Smooth muscle cell (in vitro differentiated cells): Measurements from ENCODE around the gene JMJD1C. TPM values are rescaled to one million over a fixed set of nuclear protein-coding genes. Genes with fewer than 3 reads are reported as not detected.

Source experiments
- DNase-seq: peaks from one replicate; lab custom pipeline; 2025; ENCODE audit not compliant: unreplicated experiment; lab: John Stamatoyannopoulos, UW
- H2AFZ ChIP-seq: fragments of 200-600 bp; sonication (generic); 2 replicates; pipeline ENCODE4 v1.6.0; 2016; ENCODE audit warnings: antibody characterized with exemption, low read depth, mild to moderate bottlenecking
- H3F3A ChIP-seq: fragments of 200-600 bp; sonication (generic); 2 replicates; pipeline ENCODE4 v1.6.0; 2017; ENCODE audit warnings: antibody characterized with exemption, low read depth
- H3K27ac ChIP-seq: fragments of 200-600 bp; sonication (generic); 2 replicates; pipeline ENCODE4 v1.5.1; 2016; ENCODE audit warnings: low read depth, mild to moderate bottlenecking
- H3K27me3 ChIP-seq: fragments of 200-600 bp; sonication (generic); 2 replicates; pipeline ENCODE4 v1.6.1; 2016; ENCODE audit warnings: low read depth, mild to moderate bottlenecking
- H3K36me3 ChIP-seq: fragments of 200-600 bp; sonication (generic); 2 replicates; pipeline ENCODE4 v1.5.1; 2016; ENCODE audit warnings: low read depth
- H3K4me1 ChIP-seq: fragments of 200-600 bp; sonication (generic); 2 replicates; pipeline ENCODE4 v1.5.1; 2016; ENCODE audit warnings: low read depth
- H3K4me2 ChIP-seq: fragments of 200-600 bp; sonication (generic); 2 replicates; pipeline ENCODE4 v1.6.0; 2016; ENCODE audit warnings: mild to moderate bottlenecking
- H3K4me3 ChIP-seq: fragments of 200-600 bp; sonication (generic); 2 replicates; pipeline ENCODE4 v1.5.1; 2016; ENCODE audit warnings: mild to moderate bottlenecking
- H3K79me2 ChIP-seq: fragments of 200-600 bp; sonication (generic); 2 replicates; pipeline ENCODE4 v1.6.0; 2016; ENCODE audit warnings: low read depth, mild to moderate bottlenecking
- H3K9ac ChIP-seq: fragments of 200-600 bp; sonication (generic); 2 replicates; pipeline ENCODE4 v1.6.0; 2016; ENCODE audit warnings: low read depth
- H3K9me3 ChIP-seq: fragments of 200-600 bp; sonication (generic); replicated peaks from 2 replicates; pipeline ENCODE4 v1.5.1; 2016; ENCODE audit warnings: low read depth
- H4K20me1 ChIP-seq: fragments of 200-600 bp; sonication (generic); 2 replicates; pipeline ENCODE4 v1.6.0; 2016; ENCODE audit warnings: low read depth
- CTCF ChIP-seq: fragments of 200-600 bp; sonication (generic); IDR thresholded peaks from 2 replicates; pipeline ENCODE4 v1.5.1; 2017; ENCODE audit warnings: borderline replicate concordance, mild to moderate bottlenecking, antibody characterized with exemption; ENCODE audit not compliant: insufficient read depth, poor library complexity, severe bottlenecking
- WGBS: methylation state at CpG from one replicate; pipeline ENCODE4 v1.1.7; 2016; ENCODE audit warnings: low lambda C conversion rate; 5-methylcytosine and 5-hydroxymethylcytosine counted together
- polyA plus RNA-seq: library from polyadenylated mRNA; unstranded; fragments of >200 nt; fragmentation: Nextera tagmentation; extraction: Ambion mirVana; gene quantifications from 2 replicates; pipeline ENCODE4 v1.2.1, GENCODE V29; 2016
- total RNA-seq: library from RNA; depleted of rRNA; stranded (reverse); fragments of >200 nt; gene quantifications from 2 replicates; pipeline ENCODE4 v1.2.3, GENCODE V29; 2014

JMJD1C gene
- total and polyA plus RNA-seq, 2 experiments from 2014 or later, result 28.5 to 132 TPM

GRCh38 chr10:63266391-63267316, 199.1 kb downstream of the JMJD1C start:
- DNase-seq, result no peak
- Histone ChIP-seq H3K79me2 (peaks cover 83% of the 10 kb centered on the region), H3F3A (peaks cover 39% of the 10 kb centered on the region), H3K36me3 (no peaks in the 10 kb centered on the region), H2AFZ (no peak overlapping the region), H4K20me1 (peaks cover 61% of the 10 kb centered on the region), H3K9ac (peak overlapping the region; percentile 100), H3K27ac (peak overlapping the region; percentile 100), H3K4me2 (peak overlapping the region; percentile 94), H3K9me3 (no peaks in the 10 kb centered on the region), H3K4me3 (peak overlapping the region; percentile 96), H3K27me3 (no peaks in the 10 kb centered on the region), H3K4me1 (peaks cover 35% of the 10 kb centered on the region)
- no peak for TF ChIP-seq CTCF
- WGBS, result 7% methylated on average over 6 of the region's 6 CpGs

DNA sequence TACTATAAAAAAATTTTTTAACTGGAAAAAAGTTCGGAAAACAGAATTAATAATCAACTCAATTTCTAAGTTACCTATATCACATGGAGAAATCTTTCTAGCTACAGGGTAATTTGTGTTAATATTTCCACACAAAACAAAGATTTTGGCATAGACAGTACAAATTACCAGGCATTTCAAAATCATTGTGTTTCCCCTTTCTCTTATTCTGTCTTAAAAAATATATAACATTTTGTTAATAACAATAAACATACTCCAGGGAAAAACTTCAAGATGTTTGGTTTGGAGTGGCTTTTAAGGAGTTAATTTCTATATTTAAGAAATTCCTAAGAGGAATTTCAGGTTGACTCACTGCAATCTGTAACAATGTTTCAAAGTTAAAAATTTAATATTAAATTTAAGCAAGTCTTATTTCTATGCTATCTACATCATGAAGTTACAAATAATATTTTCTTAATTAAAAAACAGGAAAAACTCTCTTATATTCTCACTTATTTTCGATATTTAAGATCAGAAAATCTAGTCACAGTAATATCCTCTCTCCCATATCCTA, 200.0 kb downstream of the JMJD1C start:
- H3F3A ChIP-seq, result peaks cover 39% of the 10 kb centered on the region
- no peak overlapping the region for H2AFZ ChIP-seq
- H3K9ac ChIP-seq, result peak overlapping the region; percentile 100
- no peaks in the 10 kb centered on the region for H3K36me3 ChIP-seq
- H3K27ac ChIP-seq, result peak overlapping the region; percentile 100
- no peak for TF ChIP-seq CTCF
- WGBS, result 10% methylated on average over 2 of the region's 2 CpGs
- H3K4me2 ChIP-seq, result peak overlapping the region; percentile 94
- peaks cover 69% of the 10 kb centered on the region for H4K20me1 ChIP-seq
- peaks cover 85% of the 10 kb centered on the region for H3K79me2 ChIP-seq
- peak overlapping the region; percentile 96 for H3K4me3 ChIP-seq
- H3K4me1 ChIP-seq, result peaks cover 35% of the 10 kb centered on the region
- no peaks in the 10 kb centered on the region for H3K27me3 ChIP-seq
- no peak for DNase-seq
- H3K9me3 ChIP-seq, result no peaks in the 10 kb centered on the region

DNA sequence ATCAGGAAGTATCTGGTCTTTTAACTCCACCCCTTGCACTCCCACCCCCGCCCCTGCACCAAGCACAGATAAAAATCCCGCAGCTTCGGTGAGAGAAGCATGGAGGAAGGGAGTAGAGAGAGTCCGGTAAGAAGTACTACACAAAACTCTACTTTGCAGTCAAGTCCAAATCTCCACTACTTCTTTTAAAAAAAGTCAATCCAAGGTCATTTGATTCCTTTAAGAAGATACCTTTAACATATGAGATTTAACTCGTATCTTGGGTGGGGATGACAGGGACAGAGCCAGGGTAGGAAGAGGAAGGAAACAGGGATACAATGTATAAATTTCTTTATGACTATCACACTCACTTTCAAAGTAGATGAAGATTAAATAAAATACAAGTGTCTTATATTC, 200.6 kb downstream of the JMJD1C start:
- H3K4me3 ChIP-seq, result peak overlapping the region; percentile 96
- H2AFZ ChIP-seq, result no peak overlapping the region
- peaks cover 39% of the 10 kb centered on the region for H3F3A ChIP-seq
- peaks cover 90% of the 10 kb centered on the region for H3K79me2 ChIP-seq
- DNase-seq, result no peak
- 3% methylated on average over 5 of the region's 5 CpGs for WGBS
- H3K4me2 ChIP-seq, result peak overlapping the region; percentile 94
- peaks cover 35% of the 10 kb centered on the region for H3K4me1 ChIP-seq
- peak overlapping the region; percentile 100 for H3K9ac ChIP-seq
- no peaks in the 10 kb centered on the region for H3K27me3 ChIP-seq
- no peaks in the 10 kb centered on the region for H3K9me3 ChIP-seq
- no peak for TF ChIP-seq CTCF
- H3K36me3 ChIP-seq, result no peaks in the 10 kb centered on the region
- peak overlapping the region; percentile 100 for H3K27ac ChIP-seq
- H4K20me1 ChIP-seq, result peaks cover 74% of the 10 kb centered on the region
